Chondrocyte (in vitro differentiated cells): ENCODE measurements around the gene SIPA1L3. TPM values are rescaled to one million over a fixed set of nuclear protein-coding genes. Genes with fewer than 3 reads are reported as not detected.

Source experiments
- DNase-seq: peaks from one replicate; pipeline ENCODE4 v3.0.0; 2021; ENCODE audit warnings: mixed read lengths, low spot score
- H3K27ac Mint-ChIP-seq: one replicate; pipeline ENCODE4 v1.8.0; 2021; ENCODE audit warnings: mild to moderate bottlenecking, moderate library complexity, mixed read lengths; ENCODE audit not compliant: unreplicated experiment
- H3K27me3 Mint-ChIP-seq: 2 replicates; pipeline ENCODE4 v1.8.0; 2021; ENCODE audit warnings: low read depth, mixed read lengths
- H3K36me3 Mint-ChIP-seq: 2 replicates; pipeline ENCODE4 v1.8.0; 2021; ENCODE audit warnings: low read depth, mixed read lengths
- H3K4me1 Mint-ChIP-seq: 2 replicates; pipeline ENCODE4 v1.8.0; 2021; ENCODE audit warnings: low read depth, mild to moderate bottlenecking, mixed read lengths
- H3K4me3 Mint-ChIP-seq: one replicate; pipeline ENCODE4 v1.8.0; 2021; ENCODE audit warnings: mild to moderate bottlenecking, moderate library complexity, mixed read lengths; ENCODE audit not compliant: unreplicated experiment
- H3K9me3 Mint-ChIP-seq: 2 replicates; pipeline ENCODE4 v1.8.0; 2021; ENCODE audit warnings: low read depth, mixed read lengths
- CTCF ChIP-seq: fragments of 200-600 bp; sonication (generic); IDR thresholded peaks from 2 replicates; pipeline ENCODE4 v1.5.0; 2021; ENCODE audit warnings: antibody characterized with exemption, mild to moderate bottlenecking, moderate library complexity
- total RNA-seq: library from RNA; stranded (reverse); gene quantifications from 3 replicates; pipeline ENCODE4 v1.2.1, GENCODE V29; 2021

SIPA1L3 gene
- total RNA-seq, 1 donor from 2014 or later = 17.5 TPM

- no peak for TF ChIP-seq CTCF
- Mint-ChIP-seq H3K9me3 (no peaks in the 10 kb centered on the region), H3K4me1 (peaks cover 5% of the 10 kb centered on the region), H3K36me3 (no peaks in the 10 kb centered on the region), H3K27me3 (no peaks in the 10 kb centered on the region), H3K27ac (no peak overlapping the region), H3K4me3 (no peak overlapping the region)
- no peak for DNase-seq
Observed at GRCh38 chr19:37947778-37948177, 40.8 kb downstream of the SIPA1L3 start.

- Mint-ChIP-seq H3K27ac (no peak overlapping the region), H3K27me3 (no peaks in the 10 kb centered on the region), H3K36me3 (no peaks in the 10 kb centered on the region), H3K4me1 (peaks cover 8% of the 10 kb centered on the region), H3K4me3 (no peak overlapping the region), H3K9me3 (no peaks in the 10 kb centered on the region)
- TF ChIP-seq CTCF = no peak
- no peak for DNase-seq
Observed at GRCh38 chr19:37948362-37948761, 41.4 kb downstream of the SIPA1L3 start.

GRCh38 chr19:37950471-37951175, 43.6 kb downstream of the SIPA1L3 start:
- no peaks in the 10 kb centered on the region for H3K27me3 Mint-ChIP-seq
- no peak overlapping the region for H3K4me3 Mint-ChIP-seq
- no peaks in the 10 kb centered on the region for H3K36me3 Mint-ChIP-seq
- TF ChIP-seq CTCF = no peak
- H3K9me3 Mint-ChIP-seq = no peaks in the 10 kb centered on the region
- H3K4me1 Mint-ChIP-seq = peaks cover 14% of the 10 kb centered on the region
- no peak for DNase-seq
- H3K27ac Mint-ChIP-seq = no peak overlapping the region

- Mint-ChIP-seq H3K36me3 (no peaks in the 10 kb centered on the region), H3K4me3 (no peak overlapping the region), H3K27me3 (no peaks in the 10 kb centered on the region), H3K27ac (no peak overlapping the region), H3K9me3 (no peaks in the 10 kb centered on the region), H3K4me1 (peaks cover 14% of the 10 kb centered on the region)
- DNase-seq = no peak
- no peak for TF ChIP-seq CTCF
Observed at GRCh38 chr19:37951816-37952210, 44.8 kb downstream of the SIPA1L3 start.

GRCh38 chr19:37953171-37953917, 46.3 kb downstream of the SIPA1L3 start:
- DNase-seq = no peak
- Mint-ChIP-seq H3K27me3 (no peaks in the 10 kb centered on the region), H3K27ac (no peak overlapping the region), H3K4me3 (no peak overlapping the region), H3K36me3 (no peaks in the 10 kb centered on the region), H3K4me1 (peaks cover 14% of the 10 kb centered on the region), H3K9me3 (no peaks in the 10 kb centered on the region)
- TF ChIP-seq CTCF = no peak
